Keratinocyte (primary cell): Measurements from ENCODE around the gene STK40.
A peak's percentile ranks its signal among the peaks of the same experiment; 100 is the strongest.

ENCODE experiments used
- EZH2 ChIP-seq: IDR thresholded peaks from one replicate; pipeline ENCODE4 v1.6.1; 2012; ENCODE audit warnings: inconsistent platforms, mild to moderate bottlenecking, low read length, moderate library complexity
- TF ChIP-seq, protein P1 (sequence below), 3 experiments: IDR thresholded peaks in 1 of 3; conservative IDR thresholded peaks in 1 of 3; optimal IDR thresholded peaks in 1 of 3; 2 replicates in 2 of 3; 3 replicates in 1 of 3; pipeline versions ENCODE3 to v1.5.1; 2011; ENCODE audit warnings: low read length in 3 of 3, mild to moderate bottlenecking in 3 of 3, moderate library complexity in 2 of 3, control low read depth in 1 of 3, inconsistent platforms in 1 of 3; ENCODE audit not compliant: insufficient read depth in 2 of 3; ENCODE audit errors: extremely low read depth in 1 of 3

DNA sequence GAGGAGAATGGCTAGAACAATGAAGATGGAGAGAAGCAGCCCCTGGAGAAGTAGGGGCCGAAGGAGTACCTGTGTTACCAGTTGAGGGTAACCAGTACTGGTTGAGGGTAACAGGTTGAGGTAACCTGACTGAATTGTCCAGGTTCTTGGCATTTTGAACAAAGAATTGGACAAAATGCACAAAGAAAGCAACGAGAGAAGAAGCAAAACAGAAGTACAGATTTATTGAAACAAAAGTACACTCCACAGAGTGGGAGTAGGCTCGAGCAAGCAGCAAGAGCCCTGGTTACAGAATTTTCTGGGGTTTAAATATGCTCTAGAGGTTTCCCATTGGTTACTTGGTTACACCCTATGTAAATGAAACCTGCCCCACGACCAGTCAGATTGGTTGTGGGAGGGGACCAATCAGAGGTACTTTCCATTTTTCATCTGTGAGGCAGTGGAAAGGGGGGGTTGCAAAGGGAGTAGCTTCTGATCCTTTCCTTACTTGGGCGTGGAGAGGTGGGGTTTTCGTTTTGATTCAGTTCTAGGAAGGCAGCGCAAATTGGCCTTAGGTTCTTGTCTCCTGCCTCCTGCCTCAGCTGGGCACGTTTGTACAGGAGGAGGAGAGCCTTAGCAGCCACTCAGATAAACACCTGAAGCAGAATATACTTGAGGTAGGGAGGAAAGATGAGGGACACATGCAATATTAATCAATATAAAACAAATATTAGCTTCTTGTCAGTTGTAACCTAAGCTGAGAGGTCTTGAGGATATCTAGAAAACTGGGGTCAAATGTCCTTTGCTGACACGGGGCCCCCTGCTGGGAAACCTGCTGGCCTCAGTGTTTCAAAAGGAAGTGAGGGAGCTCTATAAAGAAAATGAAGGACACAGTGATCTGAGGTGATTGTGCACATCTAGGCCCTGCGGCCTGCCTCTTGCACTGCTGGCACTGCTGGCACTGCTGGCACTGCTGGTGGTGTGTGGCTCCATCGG, 26.2 kb upstream of the STK40 start:
- TF ChIP-seq, protein P1, sequence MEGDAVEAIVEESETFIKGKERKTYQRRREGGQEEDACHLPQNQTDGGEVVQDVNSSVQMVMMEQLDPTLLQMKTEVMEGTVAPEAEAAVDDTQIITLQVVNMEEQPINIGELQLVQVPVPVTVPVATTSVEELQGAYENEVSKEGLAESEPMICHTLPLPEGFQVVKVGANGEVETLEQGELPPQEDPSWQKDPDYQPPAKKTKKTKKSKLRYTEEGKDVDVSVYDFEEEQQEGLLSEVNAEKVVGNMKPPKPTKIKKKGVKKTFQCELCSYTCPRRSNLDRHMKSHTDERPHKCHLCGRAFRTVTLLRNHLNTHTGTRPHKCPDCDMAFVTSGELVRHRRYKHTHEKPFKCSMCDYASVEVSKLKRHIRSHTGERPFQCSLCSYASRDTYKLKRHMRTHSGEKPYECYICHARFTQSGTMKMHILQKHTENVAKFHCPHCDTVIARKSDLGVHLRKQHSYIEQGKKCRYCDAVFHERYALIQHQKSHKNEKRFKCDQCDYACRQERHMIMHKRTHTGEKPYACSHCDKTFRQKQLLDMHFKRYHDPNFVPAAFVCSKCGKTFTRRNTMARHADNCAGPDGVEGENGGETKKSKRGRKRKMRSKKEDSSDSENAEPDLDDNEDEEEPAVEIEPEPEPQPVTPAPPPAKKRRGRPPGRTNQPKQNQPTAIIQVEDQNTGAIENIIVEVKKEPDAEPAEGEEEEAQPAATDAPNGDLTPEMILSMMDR (optimal IDR thresholded peaks at IDR 0.05 in 1 of 3, IDR thresholded peaks at IDR 0.05 in 1 of 3, conservative IDR thresholded peaks at IDR 0.05 in 1 of 3; ENCODE audit: extremely low read depth in 1 of 3, insufficient read depth in 2 of 3, low read length in 3 of 3) = peak in 1 of 3 experiments; percentile 4
- no peak for TF ChIP-seq EZH2
